Tibial nerve (tissue), 4 donors: Measurements from ENCODE around the gene GBX1. TPM values are rescaled to one million over a fixed set of nuclear protein-coding genes. Genes with fewer than 3 reads are reported as not detected.

Source experiments
- DNase-seq, 2 donors: peaks; one replicate each; pipeline ENCODE4 v3.0.0-alpha.2; 2019; ENCODE audit warnings: low spot score in 2 of 2
- H3K27ac ChIP-seq, 4 donors: fragments of 200-600 bp; sonication (generic) in 3 of 4; one replicate each; pipeline ENCODE4 v1.5.1; 2017 to 2019; ENCODE audit warnings: mild to moderate bottlenecking in 1 of 4
- H3K27me3 ChIP-seq, 2 donors: fragments of 200-600 bp; sonication (generic) in 1 of 2; one replicate each; pipeline versions ENCODE4 v1.5.1 to v1.6.0; 2017 to 2019
- H3K36me3 ChIP-seq, 3 donors: fragments of 200-600 bp; sonication (generic); one replicate each; pipeline ENCODE4 v1.5.1; 2018 to 2019
- H3K4me1 ChIP-seq, 4 donors: fragments of 200-600 bp; sonication (generic) in 3 of 4; one replicate each; pipeline ENCODE4 v1.5.1; 2017 to 2019
- H3K4me3 ChIP-seq, 4 donors: fragments of 200-600 bp; sonication (generic) in 3 of 4; one replicate each; pipeline ENCODE4 v1.5.1; 2017 to 2019; ENCODE audit warnings: mild to moderate bottlenecking in 1 of 4, moderate library complexity in 1 of 4
- H3K9me3 ChIP-seq, 4 donors: fragments of 200-600 bp; sonication (generic) in 3 of 4; one replicate each; pipeline ENCODE4 v1.5.1; 2017 to 2019
- CTCF ChIP-seq, 5 experiments: fragments of 200-600 bp in 3 of 5; fragments of 450-650 bp in 2 of 5; sonication (generic) in 3 of 5; IDR thresholded peaks; one replicate each; pipeline ENCODE4 v1.5.1; 2016 to 2019; ENCODE audit warnings: antibody characterized with exemption in 5 of 5, mild to moderate bottlenecking in 3 of 5, moderate library complexity in 2 of 5
- EP300 ChIP-seq, 2 donors: sonication (generic); formaldehyde crosslinking; IDR thresholded peaks; one replicate each; pipeline ENCODE4 v1.6.1; 2017; ENCODE audit warnings: antibody characterized with exemption in 2 of 2, mild to moderate bottlenecking in 1 of 2
- POLR2A ChIP-seq, 2 donors: fragments of 450-650 bp; IDR thresholded peaks; one replicate each; pipeline ENCODE4 v1.6.1; 2017; ENCODE audit warnings: antibody characterized with exemption in 2 of 2, mild to moderate bottlenecking in 2 of 2, moderate library complexity in 2 of 2
- WGBS, 2 donors: methylation state at CpG; one replicate each; pipeline ENCODE4 v1.1.5; 2018; 5-methylcytosine and 5-hydroxymethylcytosine counted together
- total RNA-seq, 4 donors: library from RNA; depleted of rRNA; stranded (reverse); fragments of >200 nt; gene quantifications; one replicate each; pipeline ENCODE4 v1.1.0, GENCODE V29; 2016

Gene GBX1
- total RNA-seq, 4 donors from 2014 or later, result not detected

DNA sequence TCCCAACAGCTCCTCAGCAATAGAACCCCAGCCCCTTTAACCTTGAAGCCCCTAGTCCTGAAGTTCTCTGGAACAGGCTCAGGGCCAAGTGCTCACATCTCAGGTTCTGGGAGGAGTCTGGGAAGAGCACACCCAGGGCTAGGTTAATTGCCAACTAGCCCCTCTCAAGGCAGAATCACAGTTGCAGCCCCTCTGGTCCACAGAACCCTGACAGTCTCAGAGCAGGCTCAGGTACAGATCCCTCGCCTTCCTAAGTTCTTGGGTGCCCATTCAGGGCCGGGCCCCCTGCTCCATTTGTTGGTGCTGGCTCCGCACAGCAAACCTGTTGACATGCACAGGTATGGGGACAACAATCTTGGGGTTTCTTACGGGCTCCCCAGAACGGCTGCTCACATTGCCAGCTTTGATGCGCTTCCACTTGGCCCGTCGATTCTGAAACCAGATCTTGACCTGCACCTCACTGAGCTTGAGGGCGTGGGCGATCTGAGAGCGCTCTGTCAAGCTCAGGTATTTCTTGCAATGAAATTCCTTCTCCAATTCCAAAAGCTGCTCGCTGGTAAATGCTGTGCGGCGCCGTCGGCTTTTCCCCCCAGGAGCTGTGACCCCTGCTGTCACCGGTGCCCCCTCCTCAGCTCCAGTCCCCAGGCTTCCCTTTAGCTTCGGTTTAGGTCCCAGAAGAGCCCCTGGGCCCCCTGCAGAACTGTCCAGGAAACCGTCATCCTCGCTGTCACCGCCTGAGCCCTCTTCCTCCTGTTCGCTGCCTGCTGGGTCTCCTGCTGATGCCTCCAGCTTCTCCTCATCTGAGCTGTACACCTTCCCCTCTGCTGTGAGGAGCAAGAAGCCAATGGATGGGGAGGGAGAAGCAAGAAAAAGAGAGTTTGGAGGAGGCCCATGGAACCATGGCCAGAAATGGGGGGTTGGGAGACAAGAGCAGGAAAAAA, 18.9 kb downstream of the GBX1 start:
- TF ChIP-seq POLR2A (IDR thresholded peaks at IDR 0.05), result no peak
- no peak for TF ChIP-seq EP300 (IDR thresholded peaks at IDR 0.05)
- no peak for TF ChIP-seq CTCF (IDR thresholded peaks at IDR 0.05)
- Histone ChIP-seq H3K27me3 (peaks cover 0 to 48% of the 10 kb centered on the region in 2 donors), H3K4me3 (no peak overlapping the region), H3K36me3 (peaks cover 0 to 17% (median 0%) of the 10 kb centered on the region in 3 donors), H3K4me1 (no peaks in the 10 kb centered on the region), H3K9me3 (no peaks in the 10 kb centered on the region), H3K27ac (no peak overlapping the region)
- no peak for DNase-seq
- 60 to 69% methylated on average over 22 of the region's 22 CpGs for WGBS, 2 donors

- peaks cover 0 to 36% (median 0%) of the 10 kb centered on the region in 3 donors for H3K36me3 ChIP-seq
- H3K4me1 ChIP-seq, result peaks cover 0 to 11% (median 0%) of the 10 kb centered on the region in 4 donors
- WGBS, 2 donors, result 46 to 52% methylated on average over 3 of the region's 3 CpGs
- TF ChIP-seq POLR2A (IDR thresholded peaks at IDR 0.05) (no peak), CTCF (IDR thresholded peaks at IDR 0.05) (no peak), EP300 (IDR thresholded peaks at IDR 0.05) (no peak)
- H3K27ac ChIP-seq, result no peak overlapping the region
- no peak for DNase-seq
- no peaks in the 10 kb centered on the region for H3K9me3 ChIP-seq
- no peak overlapping the region for H3K4me3 ChIP-seq
- peaks cover 0 to 30% of the 10 kb centered on the region in 2 donors for H3K27me3 ChIP-seq
Measured at GRCh38 chr7:151146761-151147160, 20.7 kb downstream of the GBX1 start.

DNA sequence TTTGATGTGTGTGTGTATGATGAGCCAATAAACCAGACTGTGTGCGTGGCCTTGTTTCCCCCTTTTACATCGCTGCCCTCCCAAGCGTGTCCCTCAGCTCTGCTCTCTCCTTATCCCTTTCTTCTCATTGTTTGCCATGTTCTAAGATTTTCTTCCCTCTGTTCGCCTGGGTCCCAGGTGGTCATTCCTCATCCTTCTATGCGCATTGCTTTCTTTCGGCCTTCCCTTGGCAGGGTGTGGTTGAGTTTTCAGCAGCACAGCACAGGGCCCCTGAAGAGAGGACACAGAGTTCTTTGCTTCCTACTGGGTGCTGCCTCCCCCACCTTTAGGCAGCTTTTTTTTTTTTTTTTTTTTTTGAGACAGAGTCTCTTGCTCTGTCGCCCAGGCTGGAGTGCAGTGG, 23.1 kb downstream of the GBX1 start:
- peaks cover 0 to 54% (median 0%) of the 10 kb centered on the region in 3 donors for H3K36me3 ChIP-seq
- peaks cover 0 to 11% (median 0%) of the 10 kb centered on the region in 4 donors for H3K4me1 ChIP-seq
- no peak for DNase-seq
- H3K27ac ChIP-seq, result no peak overlapping the region
- H3K27me3 ChIP-seq, result peaks cover 0 to 8% of the 10 kb centered on the region in 2 donors
- 96 to 98% methylated on average over 7 of the region's 7 CpGs for WGBS, 2 donors
- H3K9me3 ChIP-seq, result no peaks in the 10 kb centered on the region
- no peak overlapping the region for H3K4me3 ChIP-seq
- no peak for TF ChIP-seq EP300 (IDR thresholded peaks at IDR 0.05)
- TF ChIP-seq POLR2A (IDR thresholded peaks at IDR 0.05), result no peak
- TF ChIP-seq CTCF (IDR thresholded peaks at IDR 0.05), result no peak

- no peak overlapping the region for H3K27ac ChIP-seq
- H3K4me3 ChIP-seq, result no peak overlapping the region
- WGBS, 2 donors, result 68 to 73% methylated on average over 25 of the region's 25 CpGs
- TF ChIP-seq CTCF (IDR thresholded peaks at IDR 0.05), result no peak
- TF ChIP-seq EP300 (IDR thresholded peaks at IDR 0.05), result no peak
- no peak for TF ChIP-seq POLR2A (IDR thresholded peaks at IDR 0.05)
- no peaks in the 10 kb centered on the region for H3K27me3 ChIP-seq
- H3K4me1 ChIP-seq, result peaks cover 0 to 11% (median 0%) of the 10 kb centered on the region in 4 donors
- no peak for DNase-seq
- H3K9me3 ChIP-seq, result no peaks in the 10 kb centered on the region
- H3K36me3 ChIP-seq, result peaks cover 0 to 64% (median 0%) of the 10 kb centered on the region in 3 donors
Measured at GRCh38 chr7:151143261-151144015, 24.1 kb downstream of the GBX1 start.
